C4-2B (cell line): ENCODE data around the gene FBXO4.

Experiments used
- H3K27ac ChIP-seq: fragments of 450-650 bp; 2 replicates; pipeline ENCODE4 v1.5.1; 2017
- ZFX ChIP-seq: fragments of 450-650 bp; IDR thresholded peaks from 2 replicates; pipeline ENCODE4 v1.6.1; 2017
- TF ChIP-seq, protein P1 (sequence below): fragments of 450-650 bp; conservative IDR thresholded peaks from 2 replicates; pipeline ENCODE4 v1.5.1; 2017; ENCODE audit warnings: mild to moderate bottlenecking

The FBXO4 gene

DNA sequence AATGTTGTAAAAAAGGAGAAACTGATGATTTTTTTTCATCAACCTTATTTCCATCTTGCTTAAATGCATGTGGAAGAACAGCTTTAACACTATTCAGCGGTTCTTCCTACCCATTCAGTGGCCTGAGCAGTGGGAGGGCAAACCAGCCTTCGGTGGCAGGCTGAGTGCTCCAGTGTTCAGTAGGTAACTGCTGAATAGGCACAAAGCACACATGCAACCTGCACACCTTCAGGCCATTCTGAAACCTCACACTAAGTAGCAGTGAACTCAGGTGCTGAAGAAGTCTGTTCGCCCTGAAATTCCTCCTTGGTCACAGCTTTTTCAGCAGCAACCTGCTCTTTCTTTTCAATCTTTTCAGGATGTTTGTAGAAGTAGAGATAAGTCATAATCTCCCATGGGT is 26.1 kb downstream of the FBXO4 start:
- TF ChIP-seq, protein P1, sequence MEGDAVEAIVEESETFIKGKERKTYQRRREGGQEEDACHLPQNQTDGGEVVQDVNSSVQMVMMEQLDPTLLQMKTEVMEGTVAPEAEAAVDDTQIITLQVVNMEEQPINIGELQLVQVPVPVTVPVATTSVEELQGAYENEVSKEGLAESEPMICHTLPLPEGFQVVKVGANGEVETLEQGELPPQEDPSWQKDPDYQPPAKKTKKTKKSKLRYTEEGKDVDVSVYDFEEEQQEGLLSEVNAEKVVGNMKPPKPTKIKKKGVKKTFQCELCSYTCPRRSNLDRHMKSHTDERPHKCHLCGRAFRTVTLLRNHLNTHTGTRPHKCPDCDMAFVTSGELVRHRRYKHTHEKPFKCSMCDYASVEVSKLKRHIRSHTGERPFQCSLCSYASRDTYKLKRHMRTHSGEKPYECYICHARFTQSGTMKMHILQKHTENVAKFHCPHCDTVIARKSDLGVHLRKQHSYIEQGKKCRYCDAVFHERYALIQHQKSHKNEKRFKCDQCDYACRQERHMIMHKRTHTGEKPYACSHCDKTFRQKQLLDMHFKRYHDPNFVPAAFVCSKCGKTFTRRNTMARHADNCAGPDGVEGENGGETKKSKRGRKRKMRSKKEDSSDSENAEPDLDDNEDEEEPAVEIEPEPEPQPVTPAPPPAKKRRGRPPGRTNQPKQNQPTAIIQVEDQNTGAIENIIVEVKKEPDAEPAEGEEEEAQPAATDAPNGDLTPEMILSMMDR, result no peak
- no peak for TF ChIP-seq ZFX
- no peak overlapping the region for H3K27ac ChIP-seq

DNA sequence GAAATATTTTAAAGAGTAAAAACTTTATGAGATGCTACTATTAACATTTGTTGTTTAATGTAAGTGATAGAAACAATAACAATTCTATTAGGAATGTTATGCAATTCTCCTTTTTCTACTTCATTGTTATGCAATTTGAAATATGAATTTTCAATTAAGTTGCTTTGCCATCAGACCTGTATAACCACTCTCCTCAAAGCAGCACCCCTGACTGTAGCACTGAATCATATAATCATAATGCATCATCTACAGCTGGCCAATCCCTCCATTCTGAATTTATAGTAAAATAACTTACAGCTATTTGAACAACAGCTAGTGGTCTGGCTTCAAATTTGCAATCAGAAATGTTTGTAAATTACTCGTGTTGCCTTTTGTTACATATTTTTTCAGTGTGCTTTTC is 29.2 kb downstream of the FBXO4 start:
- H3K27ac ChIP-seq, result no peak overlapping the region
- TF ChIP-seq, protein P1, result no peak
- TF ChIP-seq ZFX, result no peak

DNA sequence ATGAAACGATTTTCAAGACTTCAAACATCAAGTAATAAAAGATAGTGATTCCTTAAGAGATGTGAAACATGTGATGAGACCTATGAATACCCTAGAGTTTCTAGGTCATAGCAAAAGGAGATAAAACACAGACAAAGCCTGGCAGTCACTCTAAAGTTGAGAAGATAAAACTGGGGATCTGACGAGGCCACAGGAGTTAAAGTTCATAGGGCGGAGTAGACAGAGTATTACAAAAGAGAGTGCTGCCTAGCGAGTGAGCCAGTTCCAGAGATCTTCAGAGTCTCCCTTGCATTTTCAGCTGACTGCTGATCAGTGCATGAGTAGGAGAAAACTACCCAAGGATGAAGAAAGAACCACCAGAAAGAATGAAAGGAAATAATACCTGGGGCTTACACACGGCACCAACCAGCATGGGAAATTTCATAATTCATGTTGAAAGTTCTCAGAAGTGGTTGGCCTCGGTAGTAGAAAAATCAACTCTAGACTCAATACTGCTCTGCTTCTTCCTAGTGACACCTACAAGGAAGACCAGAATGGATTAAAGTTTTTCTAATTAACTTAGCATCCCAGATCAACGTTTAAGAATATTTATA is 30.4 kb downstream of the FBXO4 start:
- TF ChIP-seq ZFX, result no peak
- TF ChIP-seq, protein P1, result no peak
- H3K27ac ChIP-seq, result no peak overlapping the region

DNA sequence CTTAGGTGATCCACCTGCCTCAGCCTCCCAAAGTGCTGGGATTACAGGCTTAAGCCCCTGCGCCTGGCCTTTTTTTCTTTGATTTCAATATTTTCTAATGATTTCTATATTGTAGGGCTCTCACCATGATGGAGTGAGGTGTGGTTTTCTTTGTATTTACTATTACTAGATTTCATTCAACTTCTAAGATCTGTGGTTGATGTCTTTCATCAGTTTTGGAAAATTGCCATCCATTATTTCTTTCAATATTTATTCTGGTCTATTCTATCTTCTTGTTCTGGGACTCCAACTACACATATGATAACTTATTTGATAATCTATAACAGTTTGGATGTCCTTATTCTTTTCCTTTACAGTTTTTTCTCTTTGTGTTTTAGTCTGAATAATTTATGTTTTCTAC is 31.9 kb downstream of the FBXO4 start:
- no peak overlapping the region for H3K27ac ChIP-seq
- TF ChIP-seq, protein P1, result no peak

DNA sequence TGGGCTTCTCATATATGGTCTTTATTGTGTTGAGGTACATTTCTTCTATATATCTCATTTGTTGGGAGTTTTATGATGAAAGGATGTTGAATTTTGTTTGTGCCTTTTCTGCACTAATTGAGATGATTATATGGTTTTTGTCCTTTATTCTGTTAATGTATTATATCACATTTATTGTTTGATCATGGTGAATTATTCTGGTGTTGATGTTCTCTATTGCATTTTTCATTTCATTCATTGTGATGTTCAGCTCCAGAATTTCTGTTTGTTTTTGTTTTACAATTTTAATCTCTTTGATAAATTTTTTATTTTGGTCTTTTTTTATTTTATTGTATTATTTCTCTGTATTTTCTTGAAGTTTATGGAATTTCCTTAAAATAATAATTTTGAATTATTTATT is 35.4 kb downstream of the FBXO4 start:
- no peak for TF ChIP-seq ZFX
- TF ChIP-seq, protein P1, result no peak
- no peak overlapping the region for H3K27ac ChIP-seq

DNA sequence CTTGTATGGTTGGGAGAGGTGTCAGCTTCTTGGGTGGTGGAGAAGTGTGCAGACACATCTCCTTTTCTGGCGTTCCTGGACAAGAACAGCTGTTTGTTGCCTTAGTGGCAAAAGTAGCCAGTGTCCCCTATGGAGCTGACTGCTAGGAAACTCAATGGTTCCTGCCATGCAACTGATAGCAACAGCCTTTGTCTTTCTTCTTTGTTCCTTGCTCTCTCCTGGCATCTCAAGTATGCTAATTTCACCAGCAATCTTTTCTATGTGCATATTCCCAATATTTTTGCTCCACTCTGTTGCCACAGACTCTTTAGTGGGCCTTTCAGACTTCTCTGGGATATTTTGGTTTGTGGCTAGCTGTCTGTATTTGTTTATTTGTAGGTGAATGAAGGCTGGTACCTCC is 36.7 kb downstream of the FBXO4 start:
- no peak overlapping the region for H3K27ac ChIP-seq
- TF ChIP-seq, protein P1, result no peak
- no peak for TF ChIP-seq ZFX

DNA sequence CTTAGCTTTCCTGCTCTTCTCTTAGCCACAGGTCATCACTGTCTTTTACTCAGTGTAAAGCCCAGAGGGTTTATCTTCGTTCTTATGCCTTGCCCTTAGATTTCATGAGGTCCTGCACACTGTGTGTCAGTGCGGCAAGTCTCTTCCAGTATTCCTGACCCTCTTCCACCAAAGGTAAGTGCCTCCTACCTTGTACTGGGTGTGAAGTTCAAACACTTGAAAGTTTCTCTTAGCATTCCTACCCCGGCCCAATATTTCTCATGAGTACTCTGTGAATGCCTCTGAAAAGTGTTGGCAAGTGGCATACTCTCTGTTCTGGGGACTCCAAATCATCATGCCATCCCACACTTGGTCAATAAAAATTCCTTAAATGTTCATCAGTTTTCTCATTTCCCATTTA is 37.4 kb downstream of the FBXO4 start:
- TF ChIP-seq ZFX, result no peak
- H3K27ac ChIP-seq, result no peak overlapping the region

DNA sequence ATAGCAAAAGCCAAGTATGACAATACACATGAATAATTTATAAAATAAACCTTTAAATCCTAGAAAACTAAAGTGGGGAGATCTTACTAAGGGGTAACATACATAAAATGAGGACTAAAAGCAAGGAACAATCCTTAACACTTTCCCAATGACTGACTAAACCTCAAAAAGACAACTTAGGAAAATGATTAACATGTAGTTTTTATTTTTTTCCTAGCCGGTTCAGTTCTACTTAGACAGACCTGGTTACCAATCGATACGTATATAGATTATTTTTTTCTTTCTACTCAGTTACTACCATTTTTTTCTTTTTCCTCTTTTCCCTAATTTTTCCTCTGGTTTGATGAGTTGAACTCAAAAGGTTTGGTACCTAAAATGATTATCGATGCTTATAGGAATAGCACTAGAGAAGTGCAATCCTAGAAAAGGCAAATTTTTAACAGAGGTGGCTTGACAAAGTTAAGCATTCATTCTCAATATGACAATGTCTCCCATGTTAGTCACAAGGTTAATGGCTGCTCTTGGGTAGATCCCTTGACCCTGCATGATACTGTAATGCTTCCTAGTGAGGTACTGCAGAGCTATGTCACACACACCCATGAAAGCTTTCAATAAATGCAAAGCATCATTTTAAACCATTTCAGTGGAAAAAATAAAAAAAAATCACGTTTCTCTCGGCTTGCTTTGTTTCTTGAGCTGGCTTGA is 41.5 kb downstream of the FBXO4 start:
- no peak for TF ChIP-seq ZFX
- TF ChIP-seq, protein P1, result no peak
- no peak overlapping the region for H3K27ac ChIP-seq
